Measurements from ENCODE around the gene MIPOL1. TPM values are rescaled to one million over a fixed set of nuclear protein-coding genes. Genes with fewer than 3 reads are reported as not detected.

Gene MIPOL1
- total and polyA plus RNA-seq, 2 of the 13 experiments (the other 11 are each of a cell fraction or from before 2014, with no cell fraction given) = 8.6 to 34.2 TPM

DNA sequence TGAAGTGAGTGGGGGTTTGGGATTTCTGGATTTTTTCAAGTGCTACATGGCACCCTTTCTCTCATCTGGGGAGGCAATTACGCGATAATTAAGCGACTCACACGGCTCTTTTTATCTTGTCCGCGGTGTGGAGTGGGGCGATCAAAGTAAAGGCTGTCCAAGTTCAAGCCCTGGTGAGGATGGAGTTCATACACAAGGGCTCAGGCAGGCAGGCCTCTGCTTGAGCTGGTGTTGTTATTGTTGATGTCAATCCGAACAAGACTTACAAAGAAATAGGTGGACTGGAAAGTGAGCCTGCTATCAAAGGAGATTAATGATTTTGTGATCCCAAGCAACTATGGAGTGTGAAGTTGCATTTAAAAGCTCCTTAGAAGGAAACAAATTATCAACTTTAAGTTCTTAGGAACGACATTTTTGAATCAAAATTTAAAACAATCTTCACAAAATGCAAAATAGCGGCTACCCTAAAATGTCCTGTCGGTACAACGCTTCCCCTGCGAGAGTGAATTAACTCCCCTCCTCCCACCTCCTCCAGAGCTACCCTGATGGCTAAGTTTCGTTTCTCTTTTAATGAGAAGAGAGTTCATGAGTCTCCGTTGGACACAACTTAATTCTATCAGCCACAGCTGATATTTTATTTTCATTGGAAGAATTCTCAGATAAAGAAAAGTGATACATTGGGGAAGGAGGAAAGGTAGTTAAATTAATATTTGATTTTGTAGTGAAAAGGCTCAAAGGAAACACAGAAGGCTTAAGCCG lies 391.4 kb downstream of the MIPOL1 start (continued):
- TF ChIP-seq KDM1A (CRISPR knock-in tag; IDR thresholded peaks at IDR 0.05) = 0 out of 2 replicates have a peak, but pooled peaks have one; percentile 48
- TF ChIP-seq ZNF251 (CRISPR knock-in tag; IDR thresholded peaks at IDR 0.05) = no peak
- TF ChIP-seq RARA (CRISPR knock-in tag; IDR thresholded peaks at IDR 0.05) = 0 out of 2 replicates have a peak, but pooled peaks have one; percentile 17
- TF ChIP-seq ZFY (CRISPR knock-in tag; IDR thresholded peaks at IDR 0.05) = no peak
- peak; percentile 13; the same call in 1 of the 2 replicates for TF ChIP-seq MIXL1 (CRISPR knock-in tag; IDR thresholded peaks at IDR 0.05)
- no peak for TF ChIP-seq HMG20A (CRISPR knock-in tag; IDR thresholded peaks at IDR 0.05; ENCODE audit: borderline replicate concordance)
- TF ChIP-seq CREB1 (IDR thresholded peaks at IDR 0.05) = peak; percentile 29; the same call in 1 of the 2 replicates
- TF ChIP-seq CREB1 (CRISPR knock-in tag; IDR thresholded peaks at IDR 0.05) = no peak
- peak; percentile 45; the same call in 1 of the 2 replicates for TF ChIP-seq CBX5 (CRISPR knock-in tag; IDR thresholded peaks at IDR 0.05; ENCODE audit: borderline replicate concordance)
- no peak for TF ChIP-seq MAZ (IDR thresholded peaks at IDR 0.05; ENCODE audit: borderline replicate concordance, low read depth, low read length)
- peak; percentile 0; the same call in 1 of the 2 replicates for TF ChIP-seq MAZ (CRISPR knock-in tag; IDR thresholded peaks at IDR 0.05; ENCODE audit: low read depth)
- no peak for TF ChIP-seq TRIM24 (CRISPR knock-in tag; IDR thresholded peaks at IDR 0.05)
- TF ChIP-seq ZBTB42 (CRISPR knock-in tag; IDR thresholded peaks at IDR 0.05) = 0 out of 2 replicates have a peak, but pooled peaks have one; percentile 5
- no peak for TF ChIP-seq ZNF839 (CRISPR knock-in tag; IDR thresholded peaks at IDR 0.05; ENCODE audit: borderline replicate concordance)
- no peak for TF ChIP-seq MBNL3 (CRISPR knock-in tag; conservative IDR thresholded peaks at IDR 0.05)
- TF ChIP-seq, protein P1, sequence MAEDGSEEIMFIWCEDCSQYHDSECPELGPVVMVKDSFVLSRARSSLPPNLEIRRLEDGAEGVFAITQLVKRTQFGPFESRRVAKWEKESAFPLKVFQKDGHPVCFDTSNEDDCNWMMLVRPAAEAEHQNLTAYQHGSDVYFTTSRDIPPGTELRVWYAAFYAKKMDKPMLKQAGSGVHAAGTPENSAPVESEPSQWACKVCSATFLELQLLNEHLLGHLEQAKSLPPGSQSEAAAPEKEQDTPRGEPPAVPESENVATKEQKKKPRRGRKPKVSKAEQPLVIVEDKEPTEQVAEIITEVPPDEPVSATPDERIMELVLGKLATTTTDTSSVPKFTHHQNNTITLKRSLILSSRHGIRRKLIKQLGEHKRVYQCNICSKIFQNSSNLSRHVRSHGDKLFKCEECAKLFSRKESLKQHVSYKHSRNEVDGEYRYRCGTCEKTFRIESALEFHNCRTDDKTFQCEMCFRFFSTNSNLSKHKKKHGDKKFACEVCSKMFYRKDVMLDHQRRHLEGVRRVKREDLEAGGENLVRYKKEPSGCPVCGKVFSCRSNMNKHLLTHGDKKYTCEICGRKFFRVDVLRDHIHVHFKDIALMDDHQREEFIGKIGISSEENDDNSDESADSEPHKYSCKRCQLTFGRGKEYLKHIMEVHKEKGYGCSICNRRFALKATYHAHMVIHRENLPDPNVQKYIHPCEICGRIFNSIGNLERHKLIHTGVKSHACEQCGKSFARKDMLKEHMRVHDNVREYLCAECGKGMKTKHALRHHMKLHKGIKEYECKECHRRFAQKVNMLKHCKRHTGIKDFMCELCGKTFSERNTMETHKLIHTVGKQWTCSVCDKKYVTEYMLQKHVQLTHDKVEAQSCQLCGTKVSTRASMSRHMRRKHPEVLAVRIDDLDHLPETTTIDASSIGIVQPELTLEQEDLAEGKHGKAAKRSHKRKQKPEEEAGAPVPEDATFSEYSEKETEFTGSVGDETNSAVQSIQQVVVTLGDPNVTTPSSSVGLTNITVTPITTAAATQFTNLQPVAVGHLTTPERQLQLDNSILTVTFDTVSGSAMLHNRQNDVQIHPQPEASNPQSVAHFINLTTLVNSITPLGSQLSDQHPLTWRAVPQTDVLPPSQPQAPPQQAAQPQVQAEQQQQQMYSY (CRISPR knock-in tag; IDR thresholded peaks at IDR 0.05) = peak; percentile 57; the same call in 1 of the 2 replicates
- no peak for TF ChIP-seq NRL (CRISPR knock-in tag; IDR thresholded peaks at IDR 0.05; ENCODE audit: borderline replicate concordance)
- TF ChIP-seq KAT7 (CRISPR knock-in tag; IDR thresholded peaks at IDR 0.05; ENCODE audit: borderline replicate concordance) = no peak; the same call in none of the 2 replicates
- no peak for TF ChIP-seq NBN (conservative IDR thresholded peaks at IDR 0.05)
- peak; percentile 49; the same call in 1 of the 2 replicates for TF ChIP-seq TBX2 (CRISPR knock-in tag; IDR thresholded peaks at IDR 0.05; ENCODE audit: borderline replicate concordance)
- TF ChIP-seq, protein P2, sequence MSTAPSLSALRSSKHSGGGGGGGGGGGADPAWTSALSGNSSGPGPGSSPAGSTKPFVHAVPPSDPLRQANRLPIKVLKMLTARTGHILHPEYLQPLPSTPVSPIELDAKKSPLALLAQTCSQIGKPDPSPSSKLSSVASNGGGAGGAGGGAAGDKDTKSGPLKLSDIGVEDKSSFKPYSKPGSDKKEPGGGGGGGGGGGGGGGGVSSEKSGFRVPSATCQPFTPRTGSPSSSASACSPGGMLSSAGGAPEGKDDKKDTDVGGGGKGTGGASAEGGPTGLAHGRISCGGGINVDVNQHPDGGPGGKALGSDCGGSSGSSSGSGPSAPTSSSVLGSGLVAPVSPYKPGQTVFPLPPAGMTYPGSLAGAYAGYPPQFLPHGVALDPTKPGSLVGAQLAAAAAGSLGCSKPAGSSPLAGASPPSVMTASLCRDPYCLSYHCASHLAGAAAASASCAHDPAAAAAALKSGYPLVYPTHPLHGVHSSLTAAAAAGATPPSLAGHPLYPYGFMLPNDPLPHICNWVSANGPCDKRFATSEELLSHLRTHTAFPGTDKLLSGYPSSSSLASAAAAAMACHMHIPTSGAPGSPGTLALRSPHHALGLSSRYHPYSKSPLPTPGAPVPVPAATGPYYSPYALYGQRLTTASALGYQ (CRISPR knock-in tag; IDR thresholded peaks at IDR 0.05) = 0 out of 2 replicates have a peak, but pooled peaks have one; percentile 20
- TF ChIP-seq ZNF549 (CRISPR knock-in tag; IDR thresholded peaks at IDR 0.05) = no peak
- peak; percentile 77; the same call in 1 of the 2 replicates for TF ChIP-seq THYN1 (CRISPR knock-in tag; IDR thresholded peaks at IDR 0.05; ENCODE audit: borderline replicate concordance, low read depth)
- TF ChIP-seq, protein P3, sequence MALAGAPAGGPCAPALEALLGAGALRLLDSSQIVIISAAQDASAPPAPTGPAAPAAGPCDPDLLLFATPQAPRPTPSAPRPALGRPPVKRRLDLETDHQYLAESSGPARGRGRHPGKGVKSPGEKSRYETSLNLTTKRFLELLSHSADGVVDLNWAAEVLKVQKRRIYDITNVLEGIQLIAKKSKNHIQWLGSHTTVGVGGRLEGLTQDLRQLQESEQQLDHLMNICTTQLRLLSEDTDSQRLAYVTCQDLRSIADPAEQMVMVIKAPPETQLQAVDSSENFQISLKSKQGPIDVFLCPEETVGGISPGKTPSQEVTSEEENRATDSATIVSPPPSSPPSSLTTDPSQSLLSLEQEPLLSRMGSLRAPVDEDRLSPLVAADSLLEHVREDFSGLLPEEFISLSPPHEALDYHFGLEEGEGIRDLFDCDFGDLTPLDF (CRISPR knock-in tag; IDR thresholded peaks at IDR 0.05) = no peak
- peak; percentile 1 for TF ChIP-seq XRCC5 (optimal IDR thresholded peaks at IDR 0.05; ENCODE audit: low read length)
